GM23338 (cell line): ENCODE measurements around the gene DNAH10. TPM values are rescaled to one million over a fixed set of nuclear protein-coding genes. Genes with fewer than 3 reads are reported as not detected.

Experiments
- ATAC-seq: fragments of 200-7000 bp; cut with Tn5 transposase; 3 replicates; pipeline ENCODE4 v1.9.1; 2020
- DNase-seq: peaks from one replicate; pipeline ENCODE4 v3.0.0-alpha.2; 2015; ENCODE audit warnings: low spot score
- H2AFZ ChIP-seq: fragments of 200-600 bp; sonication (generic); 2 replicates; pipeline ENCODE4 v1.8.0; 2016; ENCODE audit warnings: antibody characterized with exemption, mild to moderate bottlenecking, moderate library complexity
- H3F3A ChIP-seq: fragments of 200-600 bp; sonication (generic); replicated peaks from 2 replicates; pipeline ENCODE4 v1.8.0; 2017; ENCODE audit warnings: antibody characterized with exemption, mixed run types, low read depth
- H3K27ac ChIP-seq: fragments of 200-600 bp; sonication (generic); 2 replicates; pipeline ENCODE4 v1.6.1; 2016; ENCODE audit warnings: low read depth
- H3K27me3 ChIP-seq: fragments of 200-600 bp; sonication (generic); 2 replicates; pipeline ENCODE4 v1.8.0; 2016; ENCODE audit warnings: mild to moderate bottlenecking, mixed run types, moderate library complexity; ENCODE audit not compliant: insufficient read depth
- H3K36me3 ChIP-seq: fragments of 200-600 bp; sonication (generic); 2 replicates; pipeline ENCODE4 v1.8.0; 2016; ENCODE audit warnings: mild to moderate bottlenecking; ENCODE audit not compliant: insufficient read depth
- H3K4me1 ChIP-seq: fragments of 200-600 bp; sonication (generic); 2 replicates; pipeline ENCODE4 v1.8.0; 2016; ENCODE audit warnings: mild to moderate bottlenecking, moderate library complexity; ENCODE audit not compliant: insufficient read depth
- H3K4me2 ChIP-seq: fragments of 200-600 bp; sonication (generic); 2 replicates; pipeline ENCODE4 v1.7.1; 2017; ENCODE audit warnings: mixed run types
- H3K4me3 ChIP-seq: fragments of 200-600 bp; sonication (generic); 2 replicates; pipeline ENCODE4 v1.6.1; 2016; ENCODE audit warnings: mixed run types
- H3K79me2 ChIP-seq: fragments of 200-600 bp; sonication (generic); replicated peaks from 2 replicates; pipeline ENCODE4 v1.8.0; 2017; ENCODE audit warnings: mild to moderate bottlenecking; ENCODE audit not compliant: insufficient read depth
- H3K9me2 ChIP-seq: fragments of 200-600 bp; sonication (generic); 2 replicates; pipeline ENCODE4 v1.8.0; 2017; ENCODE audit not compliant: insufficient read depth
- H4K20me1 ChIP-seq: fragments of 200-600 bp; sonication (generic); replicated peaks from 2 replicates; pipeline ENCODE4 v1.8.0; 2017; ENCODE audit warnings: mild to moderate bottlenecking; ENCODE audit not compliant: insufficient read depth
- H3K27ac Mint-ChIP-seq: 2 replicates; pipeline ENCODE4 v1.8.0; 2020; ENCODE audit warnings: inconsistent platforms, mild to moderate bottlenecking, moderate library complexity, mixed read lengths
- H3K27me3 Mint-ChIP-seq: 3 replicates; pipeline ENCODE4 v1.8.0; 2022; ENCODE audit warnings: low read depth, mild to moderate bottlenecking, moderate library complexity, mixed read lengths, inconsistent platforms; ENCODE audit not compliant: insufficient read depth, poor library complexity
- H3K36me3 Mint-ChIP-seq: 3 replicates; pipeline ENCODE4 v1.8.0; 2021; ENCODE audit warnings: low read depth, mild to moderate bottlenecking, inconsistent platforms, moderate library complexity, mixed read lengths
- H3K4me1 Mint-ChIP-seq: 3 replicates; pipeline ENCODE4 v1.8.0; 2020; ENCODE audit warnings: mild to moderate bottlenecking, inconsistent platforms, mixed read lengths
- H3K4me3 Mint-ChIP-seq: 3 replicates; pipeline ENCODE4 v1.8.0; 2021; ENCODE audit warnings: moderate library complexity, mild to moderate bottlenecking, inconsistent platforms, mixed read lengths
- H3K9me3 Mint-ChIP-seq: 3 replicates; pipeline ENCODE4 v1.8.0; 2020; ENCODE audit warnings: moderate library complexity, mild to moderate bottlenecking, inconsistent platforms, mixed read lengths
- ETS1 ChIP-seq: IDR thresholded peaks from 2 replicates; pipeline ENCODE4 v1.6.1; 2016; ENCODE audit warnings: antibody characterized with exemption
- STAT1 ChIP-seq: IDR thresholded peaks from one replicate; pipeline ENCODE4 v1.6.1; 2016; ENCODE audit warnings: antibody characterized with exemption; ENCODE audit not compliant: unreplicated experiment
- ZNF114 ChIP-seq: fragments of 250-450 bp; sonication (Bioruptor Pico); IDR thresholded peaks from 2 replicates; pipeline ENCODE4 v1.5.0; 2020; ENCODE audit warnings: mild to moderate bottlenecking, moderate library complexity
- ZNF462 ChIP-seq: fragments of 250-450 bp; sonication (Bioruptor Pico); IDR thresholded peaks from 2 replicates; pipeline ENCODE4 v1.5.0; 2020; ENCODE audit warnings: mild to moderate bottlenecking, moderate library complexity
- polyA plus RNA-seq: library from polyadenylated mRNA; unstranded; fragments of >200 nt; fragmentation: Nextera tagmentation; extraction: Ambion mirVana; gene quantifications from 2 replicates; pipeline ENCODE4 v1.2.1, GENCODE V29; 2016
- total RNA-seq: library from RNA; depleted of rRNA; stranded (reverse); fragments of >200 nt; shearing (Covaris generic); gene quantifications from 2 replicates; pipeline ENCODE4 v1.2.3, GENCODE V29; 2014

The DNAH10 gene
- total and polyA plus RNA-seq, 2 experiments from 2014 or later: 0.03 TPM

- no peak for DNase-seq
- no peaks in the 10 kb centered on the region; the same call in 2 of the 3 replicates for H3K4me1 Mint-ChIP-seq
- peaks cover 49% of the 10 kb centered on the region for H3K27me3 Mint-ChIP-seq
- Histone ChIP-seq H3K36me3 (no peaks in the 10 kb centered on the region), H4K20me1 (peaks cover 3% of the 10 kb centered on the region; the same call in 1 of the 2 replicates), H3K27me3 (peaks cover 98% of the 10 kb centered on the region), H3F3A (no peaks in the 10 kb centered on the region), H3K4me2 (no peak overlapping the region), H3K4me1 (no peaks in the 10 kb centered on the region), H3K79me2 (no peaks in the 10 kb centered on the region), H3K27ac (no peak overlapping the region), H3K4me3 (no peak overlapping the region), H3K9me2 (no peaks in the 10 kb centered on the region), H2AFZ (no peak overlapping the region)
- no peaks in the 10 kb centered on the region for H3K9me3 Mint-ChIP-seq
- H3K36me3 Mint-ChIP-seq: no peaks in the 10 kb centered on the region
- no peak overlapping the region for H3K27ac Mint-ChIP-seq
- no peak for ATAC-seq
- H3K4me3 Mint-ChIP-seq: no peak overlapping the region
- TF ChIP-seq STAT1 (no peak), ZNF462 (no peak)
These were observed 196.8 kb downstream of the DNAH10 start for GRCh38 chr12:123958876-123959275.

- Histone ChIP-seq H3K9me2 (no peaks in the 10 kb centered on the region), H3K27me3 (peaks cover 100% of the 10 kb centered on the region), H3K79me2 (no peaks in the 10 kb centered on the region), H3K36me3 (no peaks in the 10 kb centered on the region), H3K4me3 (no peak overlapping the region), H4K20me1 (peaks cover 7% of the 10 kb centered on the region; the same call in 1 of the 2 replicates), H3F3A (no peaks in the 10 kb centered on the region), H2AFZ (no peak overlapping the region), H3K27ac (no peak overlapping the region), H3K4me2 (no peak overlapping the region), H3K4me1 (no peaks in the 10 kb centered on the region)
- DNase-seq (no peak), ATAC-seq (no peak)
- Mint-ChIP-seq H3K27me3 (peaks cover 58% of the 10 kb centered on the region), H3K9me3 (no peaks in the 10 kb centered on the region), H3K4me1 (no peaks in the 10 kb centered on the region; the same call in 2 of the 3 replicates), H3K36me3 (no peaks in the 10 kb centered on the region), H3K27ac (no peak overlapping the region), H3K4me3 (no peak overlapping the region)
- TF ChIP-seq ETS1 (no peak), ZNF114 (CRISPR knock-in tag) (no peak)
These were observed 198.1 kb downstream of the DNAH10 start for GRCh38 chr12:123960029-123960735.
